Ovary (tissue), 3 donors: ENCODE results near the gene NRXN3.

Source experiments
- EP300 ChIP-seq: sonication (generic); formaldehyde crosslinking; IDR thresholded peaks from one replicate; pipeline ENCODE4 v1.6.1; 2017; ENCODE audit warnings: antibody characterized with exemption
- POLR2A ChIP-seq: fragments of 450-650 bp; IDR thresholded peaks from one replicate; pipeline ENCODE4 v1.6.1; 2017; ENCODE audit warnings: antibody characterized with exemption, mild to moderate bottlenecking, moderate library complexity
- TF ChIP-seq, protein P1 (sequence below), 3 donors: fragments of 450-650 bp in 2 of 3; fragments of 200-600 bp in 1 of 3; IDR thresholded peaks; one replicate each; pipeline versions ENCODE4 v1.5.1 to v1.8.0; 2016 to 2022; ENCODE audit warnings: antibody characterized with exemption in 3 of 3, mild to moderate bottlenecking in 1 of 3
- donor health status: DM: no; HTN: no; CAD: no.

DNA sequence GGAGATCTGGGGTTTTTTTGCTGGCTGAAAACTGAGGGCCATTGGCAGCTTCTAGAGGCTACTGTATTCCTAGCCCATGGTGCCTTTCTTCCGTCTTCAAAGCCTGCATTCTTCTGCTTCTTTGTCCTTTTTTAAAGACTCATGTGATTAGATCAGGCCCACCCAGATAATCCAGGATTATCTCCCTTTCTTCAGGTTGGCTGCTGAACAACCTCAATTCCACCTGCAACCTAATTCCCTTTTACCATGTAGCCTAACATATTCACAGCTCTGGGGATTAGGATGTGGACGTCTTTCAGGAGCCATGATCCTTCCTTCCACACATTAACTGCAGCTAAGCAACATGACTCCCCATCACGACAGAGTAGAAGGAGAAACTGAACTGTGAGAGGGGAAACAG lies 1055.6 kb downstream of the NRXN3 start:
- TF ChIP-seq, protein P1, sequence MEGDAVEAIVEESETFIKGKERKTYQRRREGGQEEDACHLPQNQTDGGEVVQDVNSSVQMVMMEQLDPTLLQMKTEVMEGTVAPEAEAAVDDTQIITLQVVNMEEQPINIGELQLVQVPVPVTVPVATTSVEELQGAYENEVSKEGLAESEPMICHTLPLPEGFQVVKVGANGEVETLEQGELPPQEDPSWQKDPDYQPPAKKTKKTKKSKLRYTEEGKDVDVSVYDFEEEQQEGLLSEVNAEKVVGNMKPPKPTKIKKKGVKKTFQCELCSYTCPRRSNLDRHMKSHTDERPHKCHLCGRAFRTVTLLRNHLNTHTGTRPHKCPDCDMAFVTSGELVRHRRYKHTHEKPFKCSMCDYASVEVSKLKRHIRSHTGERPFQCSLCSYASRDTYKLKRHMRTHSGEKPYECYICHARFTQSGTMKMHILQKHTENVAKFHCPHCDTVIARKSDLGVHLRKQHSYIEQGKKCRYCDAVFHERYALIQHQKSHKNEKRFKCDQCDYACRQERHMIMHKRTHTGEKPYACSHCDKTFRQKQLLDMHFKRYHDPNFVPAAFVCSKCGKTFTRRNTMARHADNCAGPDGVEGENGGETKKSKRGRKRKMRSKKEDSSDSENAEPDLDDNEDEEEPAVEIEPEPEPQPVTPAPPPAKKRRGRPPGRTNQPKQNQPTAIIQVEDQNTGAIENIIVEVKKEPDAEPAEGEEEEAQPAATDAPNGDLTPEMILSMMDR (IDR thresholded peaks at IDR 0.05) = no peak
- TF ChIP-seq EP300 (no peak), POLR2A (no peak)
